ENCODE measurements around the gene LRRC7.
"Not testable (repeated sequence)": the region's sequence is repeated elsewhere in the genome, so short reads cannot be mapped to it uniquely, and the experiment has no call there.

LRRC7 gene

DNA sequence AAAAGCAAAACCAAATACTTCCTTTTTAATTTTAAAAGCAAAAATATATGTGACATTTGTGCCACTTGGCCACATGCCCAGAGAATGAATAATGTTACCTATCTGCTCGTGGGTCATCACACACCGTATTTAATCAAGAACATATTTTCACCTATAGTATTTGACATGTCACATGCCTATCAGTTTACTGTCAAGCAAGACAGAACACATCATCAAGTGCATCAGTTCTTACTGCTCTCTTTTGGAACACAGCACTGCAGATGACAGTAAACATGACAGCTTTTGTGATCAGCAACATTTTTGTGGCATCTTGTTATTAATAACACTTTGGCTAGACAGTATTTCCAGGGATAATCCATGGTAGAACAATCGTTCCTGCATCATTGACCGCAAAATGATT is 134.4 kb downstream of the LRRC7 start:
- TF ChIP-seq, protein P1, sequence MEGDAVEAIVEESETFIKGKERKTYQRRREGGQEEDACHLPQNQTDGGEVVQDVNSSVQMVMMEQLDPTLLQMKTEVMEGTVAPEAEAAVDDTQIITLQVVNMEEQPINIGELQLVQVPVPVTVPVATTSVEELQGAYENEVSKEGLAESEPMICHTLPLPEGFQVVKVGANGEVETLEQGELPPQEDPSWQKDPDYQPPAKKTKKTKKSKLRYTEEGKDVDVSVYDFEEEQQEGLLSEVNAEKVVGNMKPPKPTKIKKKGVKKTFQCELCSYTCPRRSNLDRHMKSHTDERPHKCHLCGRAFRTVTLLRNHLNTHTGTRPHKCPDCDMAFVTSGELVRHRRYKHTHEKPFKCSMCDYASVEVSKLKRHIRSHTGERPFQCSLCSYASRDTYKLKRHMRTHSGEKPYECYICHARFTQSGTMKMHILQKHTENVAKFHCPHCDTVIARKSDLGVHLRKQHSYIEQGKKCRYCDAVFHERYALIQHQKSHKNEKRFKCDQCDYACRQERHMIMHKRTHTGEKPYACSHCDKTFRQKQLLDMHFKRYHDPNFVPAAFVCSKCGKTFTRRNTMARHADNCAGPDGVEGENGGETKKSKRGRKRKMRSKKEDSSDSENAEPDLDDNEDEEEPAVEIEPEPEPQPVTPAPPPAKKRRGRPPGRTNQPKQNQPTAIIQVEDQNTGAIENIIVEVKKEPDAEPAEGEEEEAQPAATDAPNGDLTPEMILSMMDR (IDR thresholded peaks at IDR 0.05; ENCODE audit: control insufficient read depth, extremely low read depth, insufficient read depth): no peak
- H3K4me3 ChIP-seq (ENCODE audit: low read depth, low read length): no peak overlapping the region
- DNase-seq (ENCODE audit: low read depth): no peak

DNA sequence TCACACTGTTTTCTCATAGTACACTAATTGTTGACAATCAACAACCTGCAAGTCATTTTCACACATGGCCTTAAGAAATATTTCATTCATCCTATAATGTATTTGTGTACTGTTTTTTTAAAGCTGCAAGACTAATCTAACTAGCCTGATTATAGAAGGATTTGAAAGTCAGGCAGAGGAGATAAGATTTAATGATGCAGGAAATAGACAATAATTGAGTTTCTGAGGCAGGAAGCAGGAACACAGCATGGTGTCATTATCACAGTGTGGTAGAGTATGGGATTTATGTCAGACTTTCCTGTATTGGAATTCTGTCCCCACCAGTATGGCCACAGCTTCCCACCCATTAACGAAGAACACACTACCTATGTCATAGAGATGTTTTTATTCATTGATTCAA is 138.8 kb downstream of the LRRC7 start:
- TF ChIP-seq, protein P1 (IDR thresholded peaks at IDR 0.05; ENCODE audit: control insufficient read depth, extremely low read depth, insufficient read depth): no peak
- DNase-seq (ENCODE audit: low read depth): no peak
- no peak overlapping the region for H3K4me3 ChIP-seq (ENCODE audit: low read depth, low read length)

DNA sequence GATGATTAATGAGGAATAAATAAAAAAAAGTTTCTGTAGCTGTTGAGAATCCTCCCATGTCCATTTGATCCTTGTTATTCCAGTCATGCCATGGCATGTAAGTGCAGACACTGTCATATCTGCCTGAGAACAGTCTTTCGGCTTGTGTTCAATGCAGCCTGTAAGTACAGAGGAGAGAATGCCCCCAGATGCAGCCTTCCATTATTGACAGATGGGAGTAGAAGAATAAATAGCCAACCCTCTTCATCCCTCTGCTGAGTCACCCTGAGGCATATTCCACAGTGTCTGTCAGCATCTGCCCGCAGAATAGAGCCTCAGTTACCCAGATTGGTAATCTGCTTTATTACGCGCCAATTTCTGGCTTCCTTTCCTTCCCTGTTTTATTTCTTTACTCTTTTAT is 139.4 kb downstream of the LRRC7 start:
- no peak for DNase-seq (ENCODE audit: low read depth)
- TF ChIP-seq, protein P1 (IDR thresholded peaks at IDR 0.05; ENCODE audit: control insufficient read depth, extremely low read depth, insufficient read depth): no peak
- H3K4me3 ChIP-seq (ENCODE audit: low read depth, low read length): no peak overlapping the region

DNA sequence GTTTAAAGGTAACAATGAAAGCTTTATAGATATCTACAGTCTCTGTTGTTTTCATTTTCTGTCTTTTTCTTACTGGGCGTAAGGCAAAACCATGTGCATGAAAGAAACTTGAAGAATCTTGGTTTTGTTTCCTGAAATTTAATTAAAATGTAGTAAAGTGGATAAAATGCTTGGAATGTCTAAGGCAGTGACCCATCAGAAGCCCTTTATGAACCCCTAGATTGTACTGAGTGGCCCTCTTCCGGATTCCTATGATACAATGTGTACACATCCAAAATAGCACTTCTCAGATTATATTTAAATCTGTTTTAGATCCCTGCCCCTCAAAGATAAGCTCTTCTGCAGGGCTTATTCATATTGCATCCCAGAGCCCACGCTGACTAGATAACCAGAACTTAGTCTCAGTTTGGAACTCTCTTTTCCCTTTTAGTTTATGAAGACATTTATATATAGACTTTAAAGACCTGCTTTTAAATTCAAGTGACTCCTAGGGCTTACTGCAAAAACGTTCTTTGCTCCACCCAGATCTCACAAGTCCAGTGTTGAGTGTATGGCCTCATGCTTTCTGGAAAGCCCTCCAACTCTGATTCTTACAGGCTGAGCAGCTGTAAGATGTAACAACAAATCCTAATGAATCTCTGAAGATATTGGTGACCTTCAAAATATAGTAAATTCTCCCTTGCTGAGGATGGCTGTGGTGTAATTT is 142.9 kb downstream of the LRRC7 start:
- TF ChIP-seq, protein P1 (IDR thresholded peaks at IDR 0.05; ENCODE audit: control insufficient read depth, extremely low read depth, insufficient read depth): no peak
- no peak for DNase-seq (ENCODE audit: low read depth)
- H3K4me3 ChIP-seq (ENCODE audit: low read depth, low read length): no peak overlapping the region

DNA sequence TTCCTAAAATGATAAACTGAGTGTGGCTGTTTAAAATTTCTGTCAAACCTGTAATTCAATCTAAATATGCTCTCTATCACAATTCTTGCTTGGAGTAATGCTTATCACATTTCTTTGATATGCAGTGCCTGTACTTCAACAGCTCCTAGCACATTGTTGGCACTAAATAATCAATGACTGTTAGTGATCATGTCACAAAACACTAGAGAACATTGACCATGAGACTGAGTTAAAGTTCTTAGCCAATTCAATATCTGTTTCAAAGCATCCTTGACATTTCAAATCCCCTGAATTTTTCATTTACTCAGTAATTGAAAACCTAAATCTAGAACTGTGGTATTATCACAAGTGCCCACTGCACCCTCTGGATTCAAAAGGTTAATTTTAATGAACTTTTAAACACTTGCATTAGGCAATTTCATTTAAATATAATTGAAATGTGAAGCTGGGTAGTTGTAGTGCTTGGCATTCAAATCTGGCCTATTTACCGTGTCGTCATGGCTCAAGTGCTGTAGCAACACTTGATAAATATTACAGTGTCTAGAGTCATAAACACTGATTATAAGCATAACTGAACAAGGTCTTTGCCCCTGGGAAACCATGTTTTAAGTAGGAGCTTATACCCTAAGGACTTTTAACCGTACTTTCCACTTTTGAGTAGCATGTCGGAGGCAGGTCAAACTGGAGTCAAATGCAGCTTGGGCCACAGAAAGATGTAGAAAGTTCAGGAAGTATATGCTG is 143.6 kb downstream of the LRRC7 start:
- TF ChIP-seq, protein P1 (IDR thresholded peaks at IDR 0.05; ENCODE audit: control insufficient read depth, extremely low read depth, insufficient read depth): no peak
- H3K4me3 ChIP-seq (ENCODE audit: low read depth, low read length): no peak overlapping the region
- DNase-seq (ENCODE audit: low read depth): no peak

DNA sequence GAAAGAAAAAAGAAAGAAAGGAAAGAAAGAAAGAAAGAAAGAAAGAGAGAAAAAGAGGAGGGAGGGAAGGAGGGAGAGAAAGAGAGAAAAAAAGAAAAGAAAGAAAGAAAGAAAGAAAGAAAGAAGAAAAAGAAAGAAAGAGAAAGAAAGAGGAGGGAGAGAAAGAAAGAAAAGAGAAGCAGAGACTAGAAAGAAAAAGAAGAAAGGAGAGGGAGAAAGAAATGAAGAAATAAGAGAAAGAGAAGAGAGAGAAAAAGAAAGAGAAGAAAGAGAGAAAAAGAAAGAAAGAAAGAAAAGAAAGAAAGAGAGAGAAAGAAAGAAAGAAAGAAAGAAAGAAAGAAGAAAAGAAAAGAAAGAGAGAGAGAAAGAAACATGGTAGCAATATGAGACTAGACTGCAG is 150.1 kb downstream of the LRRC7 start:
- not testable (repeated sequence) for H3K4me3 ChIP-seq (ENCODE audit: low read depth, low read length); DNase-seq (ENCODE audit: low read depth)

DNA sequence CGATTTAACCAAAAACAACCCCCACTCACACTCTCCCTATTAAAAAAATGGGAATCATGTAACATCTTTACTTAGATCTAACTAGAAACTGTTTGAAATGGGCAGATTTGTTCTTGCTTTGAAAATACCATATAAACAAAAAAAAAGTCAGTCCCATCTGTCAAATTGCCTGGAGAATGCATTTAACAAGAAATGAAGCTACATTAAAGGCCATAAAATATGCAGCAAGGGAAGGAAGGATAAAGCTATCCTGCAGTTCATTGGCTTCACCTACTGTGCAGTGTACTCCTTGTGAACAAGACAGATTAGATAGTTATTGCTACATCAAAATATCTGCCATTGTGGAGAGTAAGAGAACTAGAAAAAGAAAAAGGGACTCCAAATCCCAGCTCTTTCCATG is 160.5 kb downstream of the LRRC7 start:
- DNase-seq (ENCODE audit: low read depth): no peak
- TF ChIP-seq, protein P1 (IDR thresholded peaks at IDR 0.05; ENCODE audit: control insufficient read depth, extremely low read depth, insufficient read depth): no peak

More for the DNA sequence above, 160.5 kb downstream of the LRRC7 start:
- no peak overlapping the region for H3K4me3 ChIP-seq (ENCODE audit: low read depth, low read length)
